GM06990 (cell line): ENCODE results near the gene STEAP1B.

ENCODE experiments used
- DNase-seq: peaks from one replicate; pipeline ENCODE4 v3.0.0-alpha.2; 2011; ENCODE audit not compliant: insufficient read length; ENCODE audit errors: extremely low read depth
- H3K27me3 ChIP-seq: replicated peaks from 2 replicates; pipeline ENCODE4 v1.6.0; 2011; ENCODE audit warnings: low read length; ENCODE audit not compliant: control insufficient read depth, insufficient read depth
- H3K36me3 ChIP-seq: 2 replicates; pipeline ENCODE4 v1.5.1; 2011; ENCODE audit warnings: low read length; ENCODE audit not compliant: control insufficient read depth, insufficient read depth
- H3K4me3 ChIP-seq: replicated peaks from 2 replicates; pipeline ENCODE4 v1.5.1; 2011; ENCODE audit warnings: low read depth, mild to moderate bottlenecking, control low read depth, low read length
- CTCF ChIP-seq: IDR thresholded peaks from 2 replicates; pipeline ENCODE4 v1.5.1; 2011; ENCODE audit warnings: low read length, control low read depth, mild to moderate bottlenecking, inconsistent platforms; ENCODE audit not compliant: insufficient read depth, poor library complexity, severe bottlenecking

Gene STEAP1B

DNA sequence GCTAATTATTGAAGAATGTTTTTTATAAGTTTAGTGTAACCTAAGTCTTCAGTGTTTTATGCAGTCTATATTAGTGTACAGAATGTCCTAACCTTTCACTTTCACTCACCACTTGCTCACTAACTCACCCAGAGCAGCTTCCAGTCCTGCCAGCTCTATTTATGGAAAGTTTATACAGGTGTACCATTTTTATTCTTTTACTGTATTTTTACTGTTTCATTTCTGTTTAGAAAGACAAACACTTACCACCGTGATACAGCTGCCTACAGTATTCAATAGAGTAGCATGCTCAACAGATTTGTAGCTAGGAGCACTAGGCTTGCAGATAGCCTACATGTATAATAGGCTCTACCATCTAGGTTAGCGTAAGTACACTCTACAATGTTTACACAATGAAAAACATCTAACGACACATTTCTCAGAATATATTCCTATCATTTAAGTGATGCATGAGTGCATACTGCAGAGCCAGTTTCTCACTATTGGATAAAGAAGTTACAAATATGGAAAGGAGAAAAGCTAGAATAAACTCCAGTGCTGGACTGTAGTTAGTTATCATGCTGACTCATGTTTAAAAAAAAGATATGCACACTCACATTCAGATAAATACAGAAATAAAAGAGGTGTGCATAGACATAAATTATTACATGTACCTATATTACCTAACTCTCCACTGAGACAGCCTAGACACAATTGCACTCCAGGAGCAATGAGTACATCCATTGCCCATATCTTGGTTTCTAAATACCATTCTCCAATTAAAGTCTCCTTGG, 30.4 kb downstream of the STEAP1B start:
- Histone ChIP-seq H3K4me3 (no peak overlapping the region), H3K27me3 (no peaks in the 10 kb centered on the region), H3K36me3 (no peaks in the 10 kb centered on the region)
- no peak for TF ChIP-seq CTCF
- no peak for DNase-seq

DNA sequence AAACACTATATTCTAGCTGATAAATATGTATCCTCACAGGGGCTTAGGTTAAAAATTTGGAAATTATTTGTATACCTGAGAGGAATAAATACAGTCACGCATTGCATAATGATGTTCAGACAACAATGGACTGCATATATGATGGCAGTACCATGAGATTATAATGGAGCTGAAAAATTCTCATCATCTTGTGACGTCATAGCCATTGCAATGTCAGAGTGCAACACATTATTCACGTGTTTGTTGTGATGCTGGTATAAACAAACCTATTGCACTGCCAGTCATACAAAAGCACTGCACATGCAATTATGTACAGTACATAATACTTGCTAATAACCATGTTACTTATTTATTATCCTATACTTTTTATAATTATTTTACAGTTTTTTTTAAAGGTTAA, 31.4 kb downstream of the STEAP1B start:
- TF ChIP-seq CTCF = no peak
- Histone ChIP-seq H3K4me3 (no peak overlapping the region), H3K27me3 (no peaks in the 10 kb centered on the region), H3K36me3 (no peaks in the 10 kb centered on the region)
- no peak for DNase-seq

- Histone ChIP-seq H3K36me3 (no peaks in the 10 kb centered on the region), H3K4me3 (no peak overlapping the region), H3K27me3 (no peaks in the 10 kb centered on the region)
- no peak for DNase-seq
- TF ChIP-seq CTCF = no peak
Measured at GRCh38 chr7:22464299-22464698, 35.7 kb downstream of the STEAP1B start.

DNA sequence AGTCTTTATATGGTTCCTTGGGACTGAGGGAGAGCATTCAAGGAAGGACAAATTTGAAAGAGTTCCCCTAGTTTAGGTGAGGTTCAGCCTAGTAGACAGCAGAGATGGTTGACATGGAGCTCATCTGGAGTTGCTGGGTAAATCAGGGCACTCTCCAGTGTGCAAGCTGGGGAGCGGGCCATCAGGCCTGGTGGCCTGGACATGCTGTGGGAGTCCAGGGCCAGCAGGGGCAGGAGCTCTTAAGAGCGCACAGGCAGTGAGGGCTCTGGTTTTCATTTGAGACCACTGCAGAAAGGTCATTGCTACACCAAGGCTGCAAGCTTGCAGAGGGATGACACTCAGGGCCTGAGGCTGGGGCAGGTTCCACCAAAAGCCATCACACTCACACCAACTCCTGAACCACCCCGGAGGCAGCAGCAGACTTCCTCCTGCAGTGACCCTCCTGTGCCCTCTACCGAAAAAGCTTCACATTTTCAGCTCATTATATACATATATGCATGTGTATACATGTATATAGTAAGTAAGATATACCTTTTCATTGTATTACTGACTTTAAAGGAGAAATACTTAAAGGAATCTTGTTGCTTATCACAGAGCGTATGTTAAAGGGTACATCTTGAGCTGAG, 39.5 kb downstream of the STEAP1B start:
- H3K27me3 ChIP-seq = no peaks in the 10 kb centered on the region
- DNase-seq = no peak
- H3K36me3 ChIP-seq = no peaks in the 10 kb centered on the region
- H3K4me3 ChIP-seq = no peak overlapping the region
- peak; percentile 6 for TF ChIP-seq CTCF

DNA sequence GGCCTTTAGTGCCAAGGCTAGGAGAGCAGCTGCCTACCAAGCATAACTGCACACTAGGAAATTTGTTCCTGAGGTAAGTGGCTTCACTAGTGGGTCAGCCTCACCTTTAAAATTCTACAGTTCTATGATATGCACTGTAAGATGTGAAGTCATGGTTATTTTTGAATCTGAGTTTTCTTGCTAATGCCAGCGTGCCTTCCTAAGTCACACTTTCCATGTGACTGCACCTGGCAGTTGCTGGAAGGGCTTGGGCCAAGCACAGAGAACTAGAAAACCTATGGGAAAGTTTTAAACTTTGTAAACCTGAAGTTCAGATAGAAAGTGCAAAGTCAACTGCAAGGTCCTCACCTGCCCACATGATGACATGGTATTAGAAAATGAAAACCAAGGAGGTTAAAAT, 42.5 kb downstream of the STEAP1B start:
- Histone ChIP-seq H3K4me3 (no peak overlapping the region), H3K27me3 (no peaks in the 10 kb centered on the region), H3K36me3 (no peaks in the 10 kb centered on the region)
- DNase-seq = no peak
- TF ChIP-seq CTCF = no peak
